Measurements from ENCODE around the gene PPEF2.

The PPEF2 gene

DNA sequence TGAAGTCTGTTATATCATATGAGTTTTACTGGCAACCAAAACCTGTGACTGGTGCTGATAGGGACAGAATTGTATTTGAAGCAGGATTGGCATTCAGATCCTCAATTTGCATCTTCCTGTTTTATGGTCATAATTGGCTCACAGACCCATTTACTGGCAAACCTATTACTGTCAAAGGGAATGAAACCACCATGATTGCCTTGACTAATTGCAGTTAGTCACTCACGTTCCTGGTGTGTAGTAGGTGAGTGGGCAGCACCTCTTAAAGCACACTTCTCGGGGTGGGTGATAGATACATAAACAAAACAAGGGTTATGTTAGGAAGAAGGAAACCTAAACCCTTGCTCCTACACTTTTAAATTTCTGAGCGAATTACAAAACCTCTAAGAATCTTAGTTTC is 81.0 kb downstream of the PPEF2 start:
- TF ChIP-seq Cebpa-rat (IDR thresholded peaks at IDR 0.05): no peak
- peaks cover 7% of the 10 kb centered on the region; the same call in 1 of the 2 replicates for H3K36me3 ChIP-seq
- no peaks in the 10 kb centered on the region for H4K20me1 ChIP-seq
- no peaks in the 10 kb centered on the region for H3K4me1 ChIP-seq
- H3K4me2 ChIP-seq: no peak overlapping the region
- no peaks in the 10 kb centered on the region for H3K27me3 ChIP-seq
- H3K9ac ChIP-seq: no peak overlapping the region
- no peaks in the 10 kb centered on the region for H3K9me3 ChIP-seq
- H3K4me3 ChIP-seq: no peak overlapping the region
- no peak overlapping the region for H3K27ac ChIP-seq

DNA sequence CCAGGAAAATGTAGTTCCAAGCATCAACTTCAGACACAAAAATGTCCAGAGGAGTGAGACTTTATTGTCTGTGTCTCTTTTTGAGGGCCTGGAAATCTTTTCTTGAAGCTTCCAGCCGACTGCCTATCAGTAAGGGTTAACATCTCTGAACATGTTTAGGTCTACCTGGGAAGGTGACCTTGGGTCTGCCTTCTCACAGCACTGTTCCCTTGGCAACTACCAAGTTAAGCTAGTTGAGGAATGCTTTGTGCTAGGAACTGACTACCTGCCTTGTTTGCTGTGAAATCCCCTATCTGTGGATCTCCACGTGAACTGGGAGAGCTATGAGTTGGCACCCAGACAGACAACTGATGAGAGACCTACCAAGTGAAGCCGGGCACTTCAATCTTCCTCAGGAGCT is 81.6 kb downstream of the PPEF2 start:
- no peaks in the 10 kb centered on the region for H3K27me3 ChIP-seq
- no peaks in the 10 kb centered on the region for H3K9me3 ChIP-seq
- no peak overlapping the region for H3K4me3 ChIP-seq
- H3K9ac ChIP-seq: no peak overlapping the region
- no peaks in the 10 kb centered on the region for H3K4me1 ChIP-seq
- H4K20me1 ChIP-seq: no peaks in the 10 kb centered on the region
- peaks cover 12% of the 10 kb centered on the region; the same call in 1 of the 2 replicates for H3K36me3 ChIP-seq
- no peak overlapping the region for H3K27ac ChIP-seq
- no peak for TF ChIP-seq Cebpa-rat (IDR thresholded peaks at IDR 0.05)
- no peak overlapping the region for H3K4me2 ChIP-seq

DNA sequence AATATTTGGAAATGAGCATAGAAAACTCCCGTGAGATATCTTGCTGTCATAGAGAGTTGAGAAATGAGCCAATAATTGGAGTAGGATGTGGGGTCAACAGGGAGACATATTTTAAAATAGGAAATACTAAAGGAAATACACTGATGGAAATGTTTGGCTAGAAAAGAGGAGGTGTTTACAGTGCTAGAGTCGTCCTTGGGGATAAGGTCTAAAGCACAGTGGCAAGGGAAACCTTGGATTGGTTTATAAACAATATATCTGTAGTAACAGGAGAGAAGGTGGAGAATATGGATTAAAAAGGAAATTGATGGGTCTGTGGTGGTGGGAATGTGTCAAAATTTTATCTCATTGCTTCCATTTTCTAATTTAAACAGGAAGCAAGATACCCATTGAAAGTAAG is 82.1 kb downstream of the PPEF2 start:
- Histone ChIP-seq H3K27ac (no peak overlapping the region), H3K4me1 (no peaks in the 10 kb centered on the region), H3K4me3 (no peak overlapping the region), H3K4me2 (no peak overlapping the region), H3K36me3 (peaks cover 17% of the 10 kb centered on the region), H3K9me3 (no peaks in the 10 kb centered on the region), H4K20me1 (no peaks in the 10 kb centered on the region), H3K27me3 (no peaks in the 10 kb centered on the region), H3K9ac (no peak overlapping the region)
- no peak for TF ChIP-seq Cebpa-rat (IDR thresholded peaks at IDR 0.05)

DNA sequence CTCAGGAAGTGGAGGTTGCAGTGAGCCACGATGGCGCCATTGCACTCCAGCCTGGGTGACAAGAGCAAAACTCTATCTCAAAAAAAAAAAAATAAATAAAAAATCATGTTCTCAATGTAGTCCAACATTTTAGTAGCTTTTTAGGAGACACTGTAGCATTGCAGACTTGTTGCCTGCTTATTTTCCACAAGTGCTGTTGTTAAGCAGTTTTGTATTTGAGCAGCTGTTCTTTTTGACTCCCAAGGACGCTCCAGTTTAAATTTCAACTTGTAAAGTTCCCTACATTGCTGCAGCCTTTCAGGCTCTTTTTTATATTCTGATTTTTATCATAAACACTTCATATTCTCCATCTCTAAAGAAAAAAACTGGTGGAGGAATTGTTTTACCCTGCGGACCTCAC is 83.1 kb downstream of the PPEF2 start:
- no peak for TF ChIP-seq Cebpa-rat (IDR thresholded peaks at IDR 0.05)
- Histone ChIP-seq H3K9ac (no peak overlapping the region), H3K27me3 (no peaks in the 10 kb centered on the region), H3K36me3 (peaks cover 28% of the 10 kb centered on the region), H3K4me2 (no peak overlapping the region), H3K4me3 (no peak overlapping the region), H3K4me1 (no peaks in the 10 kb centered on the region), H3K27ac (no peak overlapping the region), H4K20me1 (no peaks in the 10 kb centered on the region), H3K9me3 (no peaks in the 10 kb centered on the region)

DNA sequence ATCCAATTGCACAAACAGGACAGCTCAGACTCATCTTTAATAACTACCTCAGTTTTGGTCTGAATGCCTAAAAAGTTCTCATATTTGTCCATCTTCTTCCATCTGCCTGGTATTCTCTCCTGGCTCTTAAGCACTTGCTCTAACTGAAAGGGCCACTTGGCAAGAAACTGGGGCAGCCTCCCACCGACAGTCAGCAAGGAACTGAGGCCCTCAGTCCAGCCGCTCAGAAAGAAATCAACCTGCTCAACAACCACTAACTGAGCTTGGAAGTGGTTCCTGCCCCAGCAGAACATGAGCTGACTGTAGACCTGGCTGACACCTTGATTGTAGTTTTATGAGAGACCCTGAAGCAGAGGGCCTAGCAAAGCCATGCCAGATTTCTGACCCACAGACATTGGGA is 84.4 kb downstream of the PPEF2 start:
- Histone ChIP-seq H4K20me1 (no peaks in the 10 kb centered on the region), H3K4me2 (no peak overlapping the region), H3K9me3 (no peaks in the 10 kb centered on the region), H3K27ac (no peak overlapping the region), H3K4me1 (no peaks in the 10 kb centered on the region), H3K4me3 (no peak overlapping the region), H3K9ac (no peak overlapping the region), H3K27me3 (no peaks in the 10 kb centered on the region), H3K36me3 (peaks cover 38% of the 10 kb centered on the region)
- TF ChIP-seq Cebpa-rat (IDR thresholded peaks at IDR 0.05): no peak
